Upper lobe of left lung (tissue), 4 donors: ENCODE data around the gene MKLN1.

Source experiments
- POLR2AphosphoS5 ChIP-seq, 2 donors: sonication (generic); formaldehyde crosslinking; IDR thresholded peaks; one replicate each; pipeline ENCODE4 v1.5.1; 2017; ENCODE audit warnings: antibody characterized with exemption in 2 of 2
- TF ChIP-seq, protein P1 (sequence below), 6 experiments: fragments of 450-650 bp in 4 of 6; fragments of 200-600 bp in 2 of 6; sonication (generic) in 2 of 6; IDR thresholded peaks; one replicate each; pipeline ENCODE4 v1.5.1; 2016 to 2019; ENCODE audit warnings: antibody characterized with exemption in 6 of 6

DNA sequence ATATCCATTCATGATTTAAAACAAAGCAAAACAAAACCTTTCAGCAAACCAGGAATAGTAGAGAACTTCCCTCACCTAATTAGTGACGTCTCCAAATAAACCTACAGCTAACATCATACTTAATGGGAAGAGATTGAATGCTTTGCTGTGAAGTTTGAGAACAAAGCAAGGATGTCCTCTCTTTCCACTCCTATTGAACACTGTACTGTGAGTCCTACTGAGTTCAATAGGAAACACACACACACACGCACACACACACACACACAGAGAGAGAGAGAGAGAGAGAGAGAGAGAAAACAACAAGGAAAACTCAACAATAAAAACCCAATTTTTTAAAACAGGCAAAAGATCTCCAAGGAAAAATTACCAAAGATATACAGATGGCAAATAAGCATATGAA lies 196.4 kb downstream of the MKLN1 start:
- TF ChIP-seq, protein P1, sequence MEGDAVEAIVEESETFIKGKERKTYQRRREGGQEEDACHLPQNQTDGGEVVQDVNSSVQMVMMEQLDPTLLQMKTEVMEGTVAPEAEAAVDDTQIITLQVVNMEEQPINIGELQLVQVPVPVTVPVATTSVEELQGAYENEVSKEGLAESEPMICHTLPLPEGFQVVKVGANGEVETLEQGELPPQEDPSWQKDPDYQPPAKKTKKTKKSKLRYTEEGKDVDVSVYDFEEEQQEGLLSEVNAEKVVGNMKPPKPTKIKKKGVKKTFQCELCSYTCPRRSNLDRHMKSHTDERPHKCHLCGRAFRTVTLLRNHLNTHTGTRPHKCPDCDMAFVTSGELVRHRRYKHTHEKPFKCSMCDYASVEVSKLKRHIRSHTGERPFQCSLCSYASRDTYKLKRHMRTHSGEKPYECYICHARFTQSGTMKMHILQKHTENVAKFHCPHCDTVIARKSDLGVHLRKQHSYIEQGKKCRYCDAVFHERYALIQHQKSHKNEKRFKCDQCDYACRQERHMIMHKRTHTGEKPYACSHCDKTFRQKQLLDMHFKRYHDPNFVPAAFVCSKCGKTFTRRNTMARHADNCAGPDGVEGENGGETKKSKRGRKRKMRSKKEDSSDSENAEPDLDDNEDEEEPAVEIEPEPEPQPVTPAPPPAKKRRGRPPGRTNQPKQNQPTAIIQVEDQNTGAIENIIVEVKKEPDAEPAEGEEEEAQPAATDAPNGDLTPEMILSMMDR (IDR thresholded peaks at IDR 0.05), result no peak
- TF ChIP-seq POLR2AphosphoS5 (IDR thresholded peaks at IDR 0.05), result no peak
